ENCODE results near the gene FAM131B. TPM values are rescaled to one million over a fixed set of nuclear protein-coding genes. Genes with fewer than 3 reads are reported as not detected.

The FAM131B gene
- total and polyA plus RNA-seq, 9 of the 15 experiments (the other 6 are each of a cell fraction or from before 2014, with no cell fraction given): 0.03 to 0.04 TPM; not detected in 7

- no peak for TF ChIP-seq L3MBTL2 (IDR thresholded peaks at IDR 0.05)
- TF ChIP-seq ZNF586 (CRISPR knock-in tag; conservative IDR thresholded peaks at IDR 0.05): no peak
- no peak for TF ChIP-seq TCF15 (CRISPR knock-in tag; IDR thresholded peaks at IDR 0.05)
- no peak for TF ChIP-seq JUN (IDR thresholded peaks at IDR 0.05; ENCODE audit: borderline replicate concordance, low read depth, low read length)
- TF ChIP-seq JUN (CRISPR knock-in tag; IDR thresholded peaks at IDR 0.05; ENCODE audit: borderline replicate concordance): no peak
- TF ChIP-seq ZNF239 (CRISPR knock-in tag; IDR thresholded peaks at IDR 0.05): 0 out of 2 replicates have a peak, but pooled peaks have one; percentile 14
- TF ChIP-seq CREB1 (IDR thresholded peaks at IDR 0.05): no peak
- no peak for TF ChIP-seq CREB1 (CRISPR knock-in tag; IDR thresholded peaks at IDR 0.05)
- no peak for TF ChIP-seq NEUROD1 (IDR thresholded peaks at IDR 0.05; ENCODE audit: borderline replicate concordance, low read depth, low read length, partially characterized antibody)
- no peak for TF ChIP-seq STAT5B (CRISPR knock-in tag; IDR thresholded peaks at IDR 0.05)
- TF ChIP-seq HOMEZ (CRISPR knock-in tag; IDR thresholded peaks at IDR 0.05): no peak
- no peak for TF ChIP-seq SRSF3 (IDR thresholded peaks at IDR 0.05; ENCODE audit: insufficient read depth, low read length)
- no peak for TF ChIP-seq STAG1 (CRISPR knock-in tag; IDR thresholded peaks at IDR 0.05; ENCODE audit: borderline replicate concordance)
- TF ChIP-seq ZNF431 (CRISPR knock-in tag; IDR thresholded peaks at IDR 0.05): no peak
- TF ChIP-seq ZNF644 (tag; IDR thresholded peaks at IDR 0.05; ENCODE audit: low read depth): peak; percentile 63; the same call in 1 of the 2 replicates
- TF ChIP-seq CHCHD3 (CRISPR knock-in tag; IDR thresholded peaks at IDR 0.05): no peak
- no peak for TF ChIP-seq IFI16 (CRISPR knock-in tag; IDR thresholded peaks at IDR 0.05)
- no peak for TF ChIP-seq POLR2AphosphoS2 (IDR thresholded peaks at IDR 0.05; ENCODE audit: low read length)
- no peak for TF ChIP-seq GABPB2 (CRISPR knock-in tag; conservative IDR thresholded peaks at IDR 0.05)
- TF ChIP-seq JUNB (CRISPR knock-in tag; conservative IDR thresholded peaks at IDR 0.05): no peak
- TF ChIP-seq FOSL1 (tag; conservative IDR thresholded peaks at IDR 0.05): no peak
- no peak for TF ChIP-seq NR1H2 (CRISPR knock-in tag; IDR thresholded peaks at IDR 0.05)
- TF ChIP-seq MIER1 (IDR thresholded peaks at IDR 0.05; ENCODE audit: low read depth): no peak
- no peak for TF ChIP-seq TCFL5 (CRISPR knock-in tag; conservative IDR thresholded peaks at IDR 0.05)
- TF ChIP-seq ZNF696 (CRISPR knock-in tag; conservative IDR thresholded peaks at IDR 0.05): no peak
- no peak for TF ChIP-seq ZNF347 (CRISPR knock-in tag; IDR thresholded peaks at IDR 0.05; ENCODE audit: low read depth)
- TF ChIP-seq BACH1 (tag; IDR thresholded peaks at IDR 0.05): peak; percentile 56; the same call in 1 of the 2 replicates
- TF ChIP-seq SMARCE1 (IDR thresholded peaks at IDR 0.05): no peak
- no peak for TF ChIP-seq DLX4 (CRISPR knock-in tag; IDR thresholded peaks at IDR 0.05)
- no peak for TF ChIP-seq EGR1 (conservative IDR thresholded peaks at IDR 0.05)
- no peak for TF ChIP-seq RNF2 (IDR thresholded peaks at IDR 0.05)
Observed at GRCh38 chr7:143411976-143412708, 49.6 kb upstream of the FAM131B start (continued).
